ENCODE measurements around the gene KCNQ2. TPM values are rescaled to one million over a fixed set of nuclear protein-coding genes. Genes with fewer than 3 reads are reported as not detected.

The KCNQ2 gene
- total RNA-seq, 1 donor: not detected

DNA sequence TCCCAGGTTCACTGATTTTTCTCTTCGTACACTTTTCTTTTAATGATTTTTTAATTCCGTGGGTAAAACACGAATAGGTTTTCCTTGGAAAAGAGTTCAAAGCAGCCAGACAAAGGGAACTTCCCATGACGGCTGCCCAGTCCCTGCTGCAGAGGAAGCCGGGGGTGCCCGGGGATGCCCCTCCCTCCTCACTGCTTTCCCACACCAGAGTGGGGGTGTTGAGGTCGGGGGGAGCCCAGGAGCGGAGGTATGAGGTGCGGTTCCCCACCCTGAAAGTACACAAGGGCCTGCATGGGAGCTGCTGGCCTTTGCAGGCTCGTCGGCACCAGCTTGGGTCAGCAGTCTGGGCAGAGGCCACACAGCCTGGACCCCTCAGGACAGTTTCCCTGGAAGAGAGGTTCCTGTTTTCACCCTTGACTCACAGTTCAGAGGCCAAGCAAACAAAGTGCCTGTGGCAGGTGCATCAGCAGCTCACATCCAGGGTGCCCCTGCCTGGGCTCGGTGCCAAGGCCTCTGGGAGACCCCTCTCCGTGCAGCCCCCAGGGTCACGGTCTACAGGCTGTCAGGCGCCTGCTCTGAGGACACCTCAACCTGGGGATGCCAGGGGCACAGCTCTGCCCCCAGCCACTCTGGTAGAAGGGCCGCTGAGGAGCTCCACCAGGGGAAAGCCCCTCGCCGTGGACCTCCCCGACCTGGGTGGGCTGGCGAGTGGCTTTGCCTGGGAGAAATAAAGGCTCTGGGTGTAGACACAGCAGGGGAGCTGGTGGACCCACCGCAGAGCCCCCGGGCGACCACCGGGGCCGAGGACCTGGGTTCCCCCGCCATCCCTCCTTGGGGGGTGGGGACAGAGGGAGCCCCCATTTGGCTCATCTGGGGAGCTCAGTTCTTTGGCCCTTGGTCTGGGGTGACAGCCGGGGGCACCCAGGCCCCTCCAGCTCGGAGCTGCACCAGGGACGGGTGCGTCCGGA, 95.9 kb downstream of the KCNQ2 start:
- DNase-seq (ENCODE audit: low read depth): no peak
- TF ChIP-seq, protein P1, sequence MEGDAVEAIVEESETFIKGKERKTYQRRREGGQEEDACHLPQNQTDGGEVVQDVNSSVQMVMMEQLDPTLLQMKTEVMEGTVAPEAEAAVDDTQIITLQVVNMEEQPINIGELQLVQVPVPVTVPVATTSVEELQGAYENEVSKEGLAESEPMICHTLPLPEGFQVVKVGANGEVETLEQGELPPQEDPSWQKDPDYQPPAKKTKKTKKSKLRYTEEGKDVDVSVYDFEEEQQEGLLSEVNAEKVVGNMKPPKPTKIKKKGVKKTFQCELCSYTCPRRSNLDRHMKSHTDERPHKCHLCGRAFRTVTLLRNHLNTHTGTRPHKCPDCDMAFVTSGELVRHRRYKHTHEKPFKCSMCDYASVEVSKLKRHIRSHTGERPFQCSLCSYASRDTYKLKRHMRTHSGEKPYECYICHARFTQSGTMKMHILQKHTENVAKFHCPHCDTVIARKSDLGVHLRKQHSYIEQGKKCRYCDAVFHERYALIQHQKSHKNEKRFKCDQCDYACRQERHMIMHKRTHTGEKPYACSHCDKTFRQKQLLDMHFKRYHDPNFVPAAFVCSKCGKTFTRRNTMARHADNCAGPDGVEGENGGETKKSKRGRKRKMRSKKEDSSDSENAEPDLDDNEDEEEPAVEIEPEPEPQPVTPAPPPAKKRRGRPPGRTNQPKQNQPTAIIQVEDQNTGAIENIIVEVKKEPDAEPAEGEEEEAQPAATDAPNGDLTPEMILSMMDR (IDR thresholded peaks at IDR 0.05; ENCODE audit: insufficient read depth, low read depth, low read length): no peak
- H3K4me3 ChIP-seq (ENCODE audit: low read depth, low read length): no peak overlapping the region

DNA sequence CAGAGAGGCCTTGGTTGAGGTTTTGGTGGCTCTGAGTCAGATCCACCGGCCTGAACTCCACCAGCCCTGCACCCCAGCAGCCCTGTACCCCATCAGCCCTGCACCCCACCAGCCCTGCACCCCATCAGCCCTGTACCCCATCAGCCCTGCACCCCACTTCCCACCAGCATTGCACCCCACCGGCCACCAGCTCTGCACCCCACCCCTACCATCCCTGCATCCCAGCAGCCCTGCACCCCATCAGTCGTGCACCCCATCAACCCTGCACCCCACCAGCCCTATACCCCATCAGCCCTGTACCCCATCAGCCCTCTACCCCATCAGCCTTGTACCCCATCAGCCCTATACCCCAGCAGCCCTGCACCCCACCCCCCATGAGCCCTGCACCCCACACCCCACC, 97.0 kb downstream of the KCNQ2 start:
- DNase-seq (ENCODE audit: low read depth): no peak
- TF ChIP-seq, protein P1 (IDR thresholded peaks at IDR 0.05; ENCODE audit: insufficient read depth, low read depth, low read length): no peak
- H3K4me3 ChIP-seq (ENCODE audit: low read depth, low read length): no peak overlapping the region

DNA sequence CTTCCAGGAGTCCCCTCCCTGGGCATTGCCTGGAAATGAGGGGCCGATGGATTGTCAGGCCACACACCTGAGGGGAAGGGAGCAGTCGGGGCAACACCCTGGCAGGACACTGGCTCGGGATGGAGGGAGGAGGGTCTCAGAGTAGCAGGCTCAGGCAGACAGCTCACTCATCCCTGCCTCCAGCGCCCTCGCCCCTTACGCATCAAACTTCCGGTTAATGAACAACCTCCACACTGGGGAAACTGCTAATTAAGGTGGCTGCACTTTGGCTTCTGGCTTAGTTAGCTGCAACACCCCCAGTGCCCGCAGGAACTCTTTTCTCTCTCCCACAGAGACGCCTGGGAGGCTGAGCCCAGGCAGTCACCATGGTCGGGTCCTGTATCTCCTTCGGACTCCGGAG, 98.0 kb downstream of the KCNQ2 start:
- no peak for DNase-seq (ENCODE audit: low read depth)
- no peak overlapping the region for H3K4me3 ChIP-seq (ENCODE audit: low read depth, low read length)
- TF ChIP-seq, protein P1 (IDR thresholded peaks at IDR 0.05; ENCODE audit: insufficient read depth, low read depth, low read length): no peak

DNA sequence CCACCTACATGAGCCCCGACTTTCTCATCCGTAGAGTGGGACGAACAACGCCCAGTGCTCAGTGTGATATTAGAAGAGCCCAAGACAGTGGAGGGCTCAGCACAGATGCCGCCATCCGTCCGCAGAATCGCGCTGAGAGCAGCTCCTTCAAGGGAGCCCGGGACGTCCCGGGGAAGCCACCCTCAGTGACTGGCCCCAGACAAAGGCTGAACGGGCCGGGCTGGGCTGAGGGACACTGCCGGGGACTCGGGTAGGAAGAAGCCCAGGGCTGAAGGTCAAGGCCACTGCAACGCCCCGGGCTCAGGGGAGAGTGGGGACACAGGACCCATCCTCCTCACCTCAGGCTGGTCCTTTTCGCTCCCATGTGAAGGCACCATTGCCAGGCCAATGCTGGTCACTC, 98.5 kb downstream of the KCNQ2 start:
- TF ChIP-seq, protein P1 (IDR thresholded peaks at IDR 0.05; ENCODE audit: insufficient read depth, low read depth, low read length): no peak
- H3K4me3 ChIP-seq (ENCODE audit: low read depth, low read length): no peak overlapping the region
- DNase-seq (ENCODE audit: low read depth): no peak

DNA sequence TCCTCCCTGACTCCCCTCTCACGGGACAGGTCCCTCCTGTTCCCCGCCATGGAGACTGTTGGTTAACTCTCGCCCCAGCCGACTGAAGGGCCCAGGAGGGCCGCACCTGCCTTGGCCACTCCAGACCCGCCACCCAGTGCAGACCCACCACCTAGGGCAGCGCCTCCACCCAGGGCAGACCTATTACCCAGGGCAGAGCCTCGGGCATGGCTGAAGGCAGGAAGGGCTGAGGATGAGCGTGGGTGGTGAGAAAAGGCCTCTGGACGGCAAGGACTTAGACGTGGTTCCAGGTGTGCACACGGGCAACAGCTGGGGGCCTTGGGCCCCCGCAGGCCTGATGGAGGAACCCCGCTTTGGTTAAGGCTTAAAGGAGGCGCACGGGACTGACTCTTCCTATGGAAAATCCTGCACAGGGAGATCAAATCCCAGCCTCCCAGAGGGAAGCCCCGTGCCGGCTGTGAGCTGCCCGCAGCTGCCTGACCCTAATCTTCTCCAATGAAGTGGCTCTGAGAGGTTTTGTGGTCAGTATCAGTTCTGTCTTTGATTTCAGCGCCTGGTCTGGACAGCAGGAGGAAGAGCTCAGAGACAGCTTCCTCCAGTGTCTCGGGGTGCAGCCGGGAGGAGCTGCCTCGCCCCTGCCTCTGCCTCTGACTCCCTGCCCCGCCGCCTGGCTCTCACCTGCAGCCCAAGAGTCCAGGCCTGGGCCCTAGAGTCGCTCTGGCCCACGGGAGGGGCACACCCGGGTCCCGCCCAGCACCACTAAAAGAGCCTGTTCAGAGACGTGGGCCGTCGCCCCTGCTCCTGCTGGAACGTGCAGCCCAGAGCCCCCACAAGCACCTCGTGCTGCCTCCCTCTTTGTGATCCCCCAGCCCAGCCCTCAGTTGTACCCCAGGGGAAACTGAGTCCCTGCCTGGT, 99.2 kb downstream of the KCNQ2 start:
- TF ChIP-seq, protein P1 (IDR thresholded peaks at IDR 0.05; ENCODE audit: insufficient read depth, low read depth, low read length): no peak
- H3K4me3 ChIP-seq (ENCODE audit: low read depth, low read length): no peak overlapping the region
- DNase-seq (ENCODE audit: low read depth): no peak

DNA sequence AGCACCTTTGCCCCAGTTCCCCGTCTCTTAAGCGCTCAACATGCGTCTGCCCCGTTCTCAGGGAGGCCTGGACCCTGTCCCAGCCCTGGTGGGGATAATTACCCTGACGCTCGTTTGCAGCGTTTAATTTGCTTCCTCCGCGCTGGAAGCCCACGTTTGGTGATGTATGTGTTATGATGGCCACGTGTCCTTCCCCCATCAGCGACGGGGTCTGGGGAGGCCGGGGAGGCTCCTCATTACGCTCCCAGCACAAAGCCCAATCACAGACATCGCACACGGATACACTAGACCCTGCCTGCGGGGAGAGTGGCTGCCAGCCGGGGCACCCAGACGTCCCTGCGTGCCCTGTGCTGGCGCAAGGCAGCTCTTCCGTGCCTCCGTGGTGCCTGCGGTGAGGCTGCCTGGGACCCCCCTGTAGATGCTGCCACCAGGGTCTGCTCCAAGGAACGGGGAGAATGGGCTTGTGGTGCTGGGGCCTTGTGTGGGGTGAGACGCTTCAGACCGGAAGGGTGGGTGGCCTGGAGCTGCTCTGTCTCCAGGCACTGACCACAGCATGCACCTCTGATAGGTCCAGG, 101.1 kb downstream of the KCNQ2 start:
- TF ChIP-seq, protein P1 (IDR thresholded peaks at IDR 0.05; ENCODE audit: insufficient read depth, low read depth, low read length): no peak
- DNase-seq (ENCODE audit: low read depth): no peak
- H3K4me3 ChIP-seq (ENCODE audit: low read depth, low read length): no peak overlapping the region
